ENCODE results near the gene MMP27.

DNA sequence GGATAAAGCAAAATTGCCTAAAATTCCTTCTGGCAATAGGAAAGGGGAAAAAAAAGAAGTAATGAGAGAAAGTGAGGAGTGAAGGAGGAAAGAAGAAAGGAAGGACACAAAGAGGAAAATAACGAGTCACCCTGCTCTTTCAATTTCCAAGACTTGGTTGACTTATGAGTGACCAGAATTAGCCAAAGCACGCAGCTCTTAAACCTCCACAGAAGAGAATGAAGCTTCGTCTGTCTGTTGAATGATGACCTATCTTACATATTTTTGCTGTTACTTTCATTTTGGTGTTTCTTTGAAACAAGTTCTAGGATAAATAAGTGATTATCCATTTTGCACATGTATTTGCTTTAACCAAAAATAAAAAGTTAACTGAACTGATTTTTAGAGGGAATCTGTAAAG lies 728 bp downstream of the MMP27 start:
- TF ChIP-seq EZH2 (IDR thresholded peaks at IDR 0.05; ENCODE audit: borderline replicate concordance) (no peak), EZH2phosphoT487 (IDR thresholded peaks at IDR 0.05; ENCODE audit: low read depth, severe bottlenecking, unreplicated experiment) (no peak)
- TF ChIP-seq, protein P1, sequence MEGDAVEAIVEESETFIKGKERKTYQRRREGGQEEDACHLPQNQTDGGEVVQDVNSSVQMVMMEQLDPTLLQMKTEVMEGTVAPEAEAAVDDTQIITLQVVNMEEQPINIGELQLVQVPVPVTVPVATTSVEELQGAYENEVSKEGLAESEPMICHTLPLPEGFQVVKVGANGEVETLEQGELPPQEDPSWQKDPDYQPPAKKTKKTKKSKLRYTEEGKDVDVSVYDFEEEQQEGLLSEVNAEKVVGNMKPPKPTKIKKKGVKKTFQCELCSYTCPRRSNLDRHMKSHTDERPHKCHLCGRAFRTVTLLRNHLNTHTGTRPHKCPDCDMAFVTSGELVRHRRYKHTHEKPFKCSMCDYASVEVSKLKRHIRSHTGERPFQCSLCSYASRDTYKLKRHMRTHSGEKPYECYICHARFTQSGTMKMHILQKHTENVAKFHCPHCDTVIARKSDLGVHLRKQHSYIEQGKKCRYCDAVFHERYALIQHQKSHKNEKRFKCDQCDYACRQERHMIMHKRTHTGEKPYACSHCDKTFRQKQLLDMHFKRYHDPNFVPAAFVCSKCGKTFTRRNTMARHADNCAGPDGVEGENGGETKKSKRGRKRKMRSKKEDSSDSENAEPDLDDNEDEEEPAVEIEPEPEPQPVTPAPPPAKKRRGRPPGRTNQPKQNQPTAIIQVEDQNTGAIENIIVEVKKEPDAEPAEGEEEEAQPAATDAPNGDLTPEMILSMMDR (IDR thresholded peaks at IDR 0.05; ENCODE audit: poor library complexity), result no peak
